ENCODE measurements around the gene PXYLP1.

The PXYLP1 gene

GRCh38 chr3:141231101-141231951, at the start of gene PXYLP1:
Gene PXYLP1 (plus strand): TSS chr3:141231825. CDS start chr3:141260176, 28,351 bp downstream.
- TF ChIP-seq CTCF (conservative IDR thresholded peaks at IDR 0.05; ENCODE audit: low read depth): peak; percentile 96
- ChIA-PET CTCF (interaction anchor here (0.6 to 2.2 kb wide), 12 partner anchors 10 to 264 kb away, joined by 3 to 10 read pairs (median 4); no protein-coding TSS in a partner anchor), POLR2A (ENCODE audit: low non-redundant PET) (no interaction called here)
- 0 out of 2 replicates have a peak within 1 kb of the TSS, but pooled peaks have one; percentile 5 for H3K27ac ChIP-seq
- peak; percentile 81 for DNase-seq (ENCODE audit: low spot score)

GRCh38 chr3:141183606-141184005, 48.0 kb upstream of the PXYLP1 start:
- no peak for DNase-seq (ENCODE audit: low spot score)
- no peak for TF ChIP-seq CTCF (conservative IDR thresholded peaks at IDR 0.05; ENCODE audit: low read depth)
- ChIA-PET CTCF (interaction anchor here (0.9 to 2.4 kb wide), 2 partner anchors 8 to 184 kb away, joined by 4 to 9 read pairs; no protein-coding TSS in a partner anchor), POLR2A (ENCODE audit: low non-redundant PET) (no interaction called here)
- H3K27ac ChIP-seq: no peak overlapping the region

GRCh38 chr3:141184430-141184829, 47.2 kb upstream of the PXYLP1 start:
- DNase-seq (ENCODE audit: low spot score): peak; percentile 70
- no peak for TF ChIP-seq CTCF (conservative IDR thresholded peaks at IDR 0.05; ENCODE audit: low read depth)
- ChIA-PET POLR2A (ENCODE audit: low non-redundant PET) (no interaction called here), CTCF (interaction anchor here (0.7 to 2.4 kb wide), 2 partner anchors 14 to 184 kb away, joined by 3 to 9 read pairs; no protein-coding TSS in a partner anchor)
- no peak overlapping the region for H3K27ac ChIP-seq

GRCh38 chr3:141191097-141191749, 40.4 kb upstream of the PXYLP1 start:
- no peak for TF ChIP-seq CTCF (conservative IDR thresholded peaks at IDR 0.05; ENCODE audit: low read depth)
- ChIA-PET CTCF (interaction anchor here (0.6 to 1.3 kb wide), 13 partner anchors 38 to 293 kb away, joined by 3 to 20 read pairs (median 4); partner anchors contain the start of genes PXYLP1 and SPSB4), POLR2A (ENCODE audit: low non-redundant PET) (no interaction called here)
- H3K27ac ChIP-seq: no peak overlapping the region
- peak; percentile 44 for DNase-seq (ENCODE audit: low spot score)

- H3K27ac ChIP-seq: no peak overlapping the region
- ChIA-PET CTCF (interaction anchor here (0.6 to 1.3 kb wide), 16 partner anchors 9 to 309 kb away, joined by 3 to 20 read pairs (median 3); partner anchors contain the start of genes PXYLP1 and SPSB4), POLR2A (ENCODE audit: low non-redundant PET) (no interaction called here)
- TF ChIP-seq CTCF (conservative IDR thresholded peaks at IDR 0.05; ENCODE audit: low read depth): peak; percentile 93
- DNase-seq (ENCODE audit: low spot score): peak; percentile 79
These were observed 39.3 kb upstream of the PXYLP1 start for GRCh38 chr3:141192345-141192744.
